SU-DHL-6 (cell line): Measurements from ENCODE around the gene BMERB1.

Experiments
- CTCF ChIP-seq: fragments of 200-600 bp; sonication (generic); IDR thresholded peaks from one replicate; pipeline ENCODE4 v1.5.1; 2017; ENCODE audit warnings: antibody characterized with exemption, mild to moderate bottlenecking, low read length, moderate library complexity; ENCODE audit not compliant: insufficient read depth, poor library complexity, severe bottlenecking
- EZH2phosphoT487 ChIP-seq: fragments of 200-600 bp; sonication (generic), shearing (Covaris generic); conservative IDR thresholded peaks from 2 replicates; pipeline ENCODE4 v1.6.1; 2018; ENCODE audit warnings: mild to moderate bottlenecking, antibody characterized with exemption, low read length, moderate library complexity, mixed read lengths

DNA sequence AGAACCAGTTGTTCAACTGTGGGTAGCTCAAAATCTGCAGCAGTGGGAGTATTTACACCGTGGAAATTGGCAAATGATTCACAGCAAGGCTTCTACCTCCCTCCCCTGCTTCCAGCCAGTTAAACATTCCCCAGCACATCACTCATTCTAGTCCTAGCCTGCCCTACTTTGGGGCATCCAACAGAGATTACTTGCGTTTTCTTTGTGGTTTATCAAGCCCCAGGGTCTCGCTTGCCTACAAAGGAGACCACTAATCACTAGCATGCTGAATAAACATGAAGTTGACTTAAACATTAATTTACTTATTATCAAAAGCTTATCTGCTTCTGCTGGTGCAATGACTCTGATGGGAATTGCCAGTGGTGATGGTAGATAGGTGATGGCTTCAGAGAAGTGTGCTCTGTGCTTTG is 114.1 kb downstream of the BMERB1 start:
- no peak for TF ChIP-seq CTCF
- TF ChIP-seq EZH2phosphoT487 = no peak
